NK-92 treated with Interleukin-12 subunit alpha and Interleukin-12 subunit beta, amount 100 ng/mL, for 24 hours (cell line): ENCODE data around the gene TSPAN14.

Experiments used
- DNase-seq: peaks from one replicate; lab custom pipeline; 2025; lab: John Stamatoyannopoulos, UW

Gene TSPAN14

GRCh38 chr10:80504158-80504811 is 50.2 kb downstream of the TSPAN14 start:
- DNase-seq, result no peak

GRCh38 chr10:80504897-80505465 is 50.9 kb downstream of the TSPAN14 start:
- no peak for DNase-seq

GRCh38 chr10:80506189-80506575 is 52.1 kb downstream of the TSPAN14 start:
- no peak for DNase-seq

DNA sequence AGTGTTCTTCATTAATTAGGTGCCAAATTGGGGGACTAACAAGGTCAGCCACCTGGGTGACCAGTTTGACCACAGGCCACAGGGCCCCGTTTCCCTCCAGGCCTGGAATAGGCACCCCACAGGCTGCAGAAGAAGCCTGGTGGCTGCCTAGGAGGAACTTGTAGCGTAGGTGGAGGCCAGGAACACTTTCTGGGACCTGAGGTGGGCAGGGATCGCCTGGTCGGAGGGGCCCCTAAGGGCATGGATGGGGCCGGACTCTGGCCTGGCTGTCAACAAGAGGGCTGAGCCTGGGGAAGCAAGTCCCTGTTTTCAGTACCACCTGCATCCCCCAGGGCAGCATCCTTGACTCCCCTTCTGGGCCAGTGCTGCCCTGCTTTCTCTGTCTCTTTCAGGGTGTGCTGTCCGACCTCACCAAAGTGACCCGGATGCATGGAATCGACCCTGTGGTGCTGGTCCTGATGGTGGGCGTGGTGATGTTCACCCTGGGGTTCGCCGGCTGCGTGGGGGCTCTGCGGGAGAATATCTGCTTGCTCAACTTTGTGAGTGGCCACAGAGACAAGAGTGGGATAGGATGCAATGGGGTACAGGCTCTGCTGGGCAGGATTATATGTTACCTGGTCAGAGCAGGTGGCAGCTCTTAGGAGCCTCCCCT is 52.9 kb downstream of the TSPAN14 start:
- DNase-seq, result no peak

DNA sequence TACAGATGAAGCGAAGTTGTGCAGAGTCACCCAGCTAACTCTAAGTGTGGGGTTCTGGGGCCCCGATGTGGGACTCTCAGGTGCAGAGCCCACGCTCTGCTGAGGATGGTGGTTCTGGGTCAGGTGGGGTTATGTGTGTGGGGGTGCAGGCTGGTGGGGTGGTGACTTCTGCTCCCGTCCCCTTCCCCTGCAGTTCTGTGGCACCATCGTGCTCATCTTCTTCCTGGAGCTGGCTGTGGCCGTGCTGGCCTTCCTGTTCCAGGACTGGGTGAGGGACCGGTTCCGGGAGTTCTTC is 54.9 kb downstream of the TSPAN14 start:
- DNase-seq, result no peak

DNA sequence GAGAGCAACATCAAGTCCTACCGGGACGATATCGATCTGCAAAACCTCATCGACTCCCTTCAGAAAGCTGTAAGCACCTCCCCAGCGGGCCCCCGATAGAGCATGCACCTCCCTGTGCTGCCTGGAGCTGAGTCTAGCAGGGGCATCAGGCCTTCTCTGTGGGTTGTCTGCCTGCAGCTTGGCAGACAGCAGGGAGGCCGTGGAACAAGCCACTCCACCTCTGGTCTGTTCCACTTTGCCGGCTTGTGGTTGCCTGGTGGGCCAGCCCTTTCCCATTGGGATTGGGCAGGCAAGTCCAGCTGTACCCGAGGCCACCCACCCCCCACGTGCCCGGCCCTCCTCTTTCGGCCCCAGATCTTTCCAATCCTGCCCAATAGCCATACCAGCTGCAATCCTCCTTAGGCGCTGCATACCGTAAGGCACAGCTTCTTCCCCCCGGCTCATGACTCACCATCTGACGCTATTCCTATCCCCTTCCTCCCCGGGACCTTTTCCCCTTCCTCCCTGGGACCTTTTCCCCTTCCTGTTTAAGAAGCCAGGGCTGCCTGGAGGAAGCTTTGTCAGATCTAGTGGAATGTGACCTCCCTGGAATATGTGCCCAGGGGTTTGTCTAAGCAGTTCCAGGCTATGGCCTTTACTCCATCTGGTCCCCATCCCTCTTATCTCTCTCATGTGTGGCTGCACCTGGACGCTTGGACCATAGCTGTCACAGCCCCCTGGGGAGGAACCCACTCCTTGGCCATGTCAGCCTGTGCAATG is 55.5 kb downstream of the TSPAN14 start:
- no peak for DNase-seq

DNA sequence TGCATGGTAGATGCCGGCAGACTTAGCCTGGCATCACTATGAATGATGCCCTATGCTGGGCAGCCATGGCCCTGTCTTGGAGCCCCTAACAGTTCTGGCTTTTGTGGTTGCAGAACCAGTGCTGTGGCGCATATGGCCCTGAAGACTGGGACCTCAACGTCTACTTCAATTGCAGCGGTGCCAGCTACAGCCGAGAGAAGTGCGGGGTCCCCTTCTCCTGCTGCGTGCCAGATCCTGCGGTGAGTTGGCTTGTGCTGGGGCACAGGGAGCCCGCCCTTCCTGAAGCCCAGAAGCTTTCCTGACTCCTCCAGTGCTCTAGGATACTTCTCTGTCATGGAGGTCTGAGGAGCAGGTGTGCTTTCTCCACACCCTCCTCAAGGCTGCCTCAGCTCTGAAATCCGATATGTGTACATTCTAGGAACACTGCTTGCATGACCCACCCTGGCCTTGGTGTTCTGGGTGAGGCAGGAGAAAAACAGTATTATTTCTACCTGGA is 58.0 kb downstream of the TSPAN14 start:
- no peak for DNase-seq

- DNase-seq, result no peak
Observed at GRCh38 chr10:80513106-80513505, 59.0 kb downstream of the TSPAN14 start.

- DNase-seq, result no peak
Observed at GRCh38 chr10:80515511-80515910, 61.4 kb downstream of the TSPAN14 start.

- DNase-seq, result no peak
Observed at GRCh38 chr10:80515941-80516340, 61.8 kb downstream of the TSPAN14 start.

GRCh38 chr10:80516506-80517075 is 62.5 kb downstream of the TSPAN14 start:
- DNase-seq, result no peak

DNA sequence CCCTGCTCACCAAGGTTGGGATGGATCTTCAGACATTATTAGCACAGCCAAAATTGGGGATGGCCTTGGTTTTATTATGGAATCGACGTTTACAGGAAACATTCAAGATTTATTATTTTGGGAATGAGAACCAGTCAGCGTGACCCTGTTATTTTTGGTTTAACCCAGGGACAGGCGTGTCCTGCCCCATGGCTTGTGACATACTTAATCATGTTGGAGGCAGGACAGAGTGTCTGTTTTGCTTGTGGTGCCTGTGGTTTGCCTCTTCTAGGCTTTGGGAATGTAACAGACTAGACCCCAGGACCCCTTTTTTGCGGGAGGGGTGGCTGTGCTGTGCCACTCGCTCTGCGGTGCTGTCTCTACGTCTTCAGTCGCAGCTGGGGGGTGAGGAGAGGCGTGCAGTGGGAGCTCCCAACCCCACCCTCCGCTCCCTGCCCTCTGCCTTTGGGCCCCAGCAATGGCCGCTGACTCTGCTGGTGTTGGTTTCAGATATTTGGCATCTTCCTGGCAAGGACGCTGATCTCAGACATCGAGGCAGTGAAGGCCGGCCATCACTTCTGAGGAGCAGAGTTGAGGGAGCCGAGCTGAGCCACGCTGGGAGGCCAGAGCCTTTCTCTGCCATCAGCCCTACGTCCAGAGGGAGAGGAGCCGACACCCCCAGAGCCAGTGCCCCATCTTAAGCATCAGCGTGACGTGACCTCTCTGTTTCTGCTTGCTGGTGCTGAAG is 63.5 kb downstream of the TSPAN14 start:
- no peak for DNase-seq

DNA sequence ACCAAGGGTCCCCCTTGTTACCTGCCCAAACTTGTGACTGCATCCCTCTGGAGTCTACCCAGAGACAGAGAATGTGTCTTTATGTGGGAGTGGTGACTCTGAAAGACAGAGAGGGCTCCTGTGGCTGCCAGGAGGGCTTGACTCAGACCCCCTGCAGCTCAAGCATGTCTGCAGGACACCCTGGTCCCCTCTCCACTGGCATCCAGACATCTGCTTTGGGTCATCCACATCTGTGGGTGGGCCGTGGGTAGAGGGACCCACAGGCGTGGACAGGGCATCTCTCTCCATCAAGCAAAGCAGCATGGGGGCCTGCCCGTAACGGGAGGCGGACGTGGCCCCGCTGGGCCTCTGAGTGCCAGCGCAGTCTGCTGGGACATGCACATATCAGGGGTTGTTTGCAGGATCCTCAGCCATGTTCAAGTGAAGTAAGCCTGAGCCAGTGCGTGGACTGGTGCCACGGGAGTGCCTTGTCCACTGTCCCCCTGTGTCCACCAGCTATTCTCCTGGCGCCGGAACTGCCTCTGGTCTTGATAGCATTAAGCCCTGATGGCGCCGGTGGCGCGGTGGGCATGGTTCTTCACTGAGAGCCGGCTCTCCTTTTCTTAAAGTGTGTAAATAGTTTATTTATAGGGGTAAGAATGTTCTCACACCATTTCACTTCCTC is 64.2 kb downstream of the TSPAN14 start:
- no peak for DNase-seq

DNA sequence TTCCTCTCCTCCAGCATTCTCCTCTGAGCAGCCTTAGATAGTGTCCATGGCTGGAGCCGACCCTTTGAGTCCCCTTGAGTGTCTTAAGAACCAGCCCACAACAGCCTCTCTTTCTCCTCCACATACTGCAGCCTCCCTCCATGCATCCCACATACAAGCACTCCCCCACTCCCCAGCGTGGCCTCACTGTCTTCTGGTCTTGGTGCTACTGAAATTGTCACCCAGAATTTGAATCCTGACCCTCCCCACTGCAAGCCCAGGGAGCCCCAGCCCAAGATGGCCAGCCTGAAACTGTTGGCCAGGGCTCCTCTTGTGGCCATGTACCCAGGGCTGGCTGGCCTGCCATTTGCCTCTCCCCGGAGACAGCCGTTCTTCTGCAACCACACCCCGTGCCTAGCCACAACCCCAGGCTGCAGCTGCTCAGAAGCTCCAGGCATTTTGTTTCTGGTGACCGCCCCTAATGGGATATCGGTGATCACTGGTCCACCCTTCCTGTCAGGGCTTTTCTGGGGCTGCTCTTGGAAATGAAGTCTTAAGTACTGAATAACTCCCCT is 64.8 kb downstream of the TSPAN14 start:
- no peak for DNase-seq

- no peak for DNase-seq
Observed at GRCh38 chr10:80519936-80520650, 66.0 kb downstream of the TSPAN14 start.

- DNase-seq, result no peak
Observed at GRCh38 chr10:80520661-80521470, 66.8 kb downstream of the TSPAN14 start.

DNA sequence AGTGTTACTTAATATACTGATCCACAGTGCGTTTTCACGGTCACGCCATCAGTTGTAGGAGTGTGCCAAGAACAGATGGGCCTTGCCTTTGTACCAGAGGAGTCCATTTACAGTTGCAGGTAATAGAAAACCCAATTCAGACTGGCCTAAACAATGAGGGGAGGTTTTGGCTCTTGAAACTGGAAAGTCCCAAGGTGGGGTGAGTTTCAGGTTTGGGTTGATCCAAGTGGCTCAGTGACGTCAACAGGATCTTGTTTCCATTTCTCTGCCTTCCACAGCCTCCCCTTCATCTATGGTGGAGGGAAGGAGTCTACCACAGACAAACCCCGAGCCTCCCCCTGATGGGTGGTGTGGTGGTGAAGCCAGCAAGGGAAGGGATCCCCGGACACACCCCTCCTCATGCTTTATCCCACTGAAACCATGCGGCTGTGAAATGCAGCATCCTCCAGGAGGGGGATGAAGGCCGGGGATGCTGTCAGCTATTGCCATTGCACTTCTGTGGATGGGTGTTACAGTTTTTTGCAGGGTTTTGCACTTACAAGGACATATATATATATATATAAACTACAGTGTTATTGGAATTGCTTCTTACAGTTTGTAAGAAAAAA is 68.8 kb downstream of the TSPAN14 start:
- no peak for DNase-seq

DNA sequence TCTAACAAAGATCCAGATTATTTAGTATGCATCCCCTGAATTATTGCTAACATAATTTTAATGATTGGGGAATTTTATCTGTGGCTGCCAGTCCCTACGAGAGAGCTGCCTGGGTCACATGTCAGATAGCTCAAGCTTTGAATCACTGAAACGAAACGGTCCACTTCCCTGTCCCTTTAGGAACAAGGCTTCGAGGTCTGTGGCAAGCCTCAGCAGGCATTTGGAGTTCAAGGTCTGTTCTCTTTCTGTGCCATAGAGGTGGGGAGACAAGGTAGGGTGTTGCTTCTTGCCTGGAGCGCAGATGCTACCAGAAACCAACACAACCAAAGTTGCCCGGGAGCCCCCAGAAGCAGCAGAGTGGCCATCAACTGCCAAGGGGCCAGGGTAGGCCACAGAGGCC is 69.7 kb downstream of the TSPAN14 start:
- DNase-seq, result no peak
